Liver (tissue), 9 donors: ENCODE measurements around the gene SEMA7A. TPM values are rescaled to one million over a fixed set of nuclear protein-coding genes. Genes with fewer than 3 reads are reported as not detected.

Experiments
- DNase-seq: peaks from one replicate; pipeline ENCODE4 v3.0.0-alpha.2; 2017; ENCODE audit warnings: low spot score
- H3K27ac ChIP-seq, 2 donors: one replicate each; pipeline ENCODE4 v1.7.0; 2013; ENCODE audit warnings: inconsistent platforms in 2 of 2, low read length in 2 of 2, control low read depth in 1 of 2, low read depth in 1 of 2, mild to moderate bottlenecking in 1 of 2
- H3K27me3 ChIP-seq, 4 donors: one replicate each; pipeline versions ENCODE4 v1.6.1 to v1.7.0; 2013; ENCODE audit warnings: low read length in 3 of 4, inconsistent platforms in 1 of 4, mild to moderate bottlenecking in 1 of 4, moderate library complexity in 1 of 4; ENCODE audit not compliant: control insufficient read depth in 4 of 4, insufficient read depth in 4 of 4
- H3K36me3 ChIP-seq, 4 donors: one replicate each; pipeline versions ENCODE4 v1.6.1 to v1.7.0; 2013; ENCODE audit warnings: low read length in 3 of 4, mild to moderate bottlenecking in 3 of 4, low read depth in 1 of 4, moderate library complexity in 1 of 4; ENCODE audit not compliant: control insufficient read depth in 4 of 4, insufficient read depth in 3 of 4
- H3K4me1 ChIP-seq, 4 donors: one replicate each; pipeline versions ENCODE4 v1.6.1 to v1.7.0; 2013; ENCODE audit warnings: low read length in 3 of 4, mild to moderate bottlenecking in 3 of 4, moderate library complexity in 1 of 4; ENCODE audit not compliant: control insufficient read depth in 4 of 4, insufficient read depth in 4 of 4
- H3K4me3 ChIP-seq, 3 donors: one replicate each; pipeline versions ENCODE4 v1.6.1 to v1.7.0; 2013; ENCODE audit warnings: low read length in 3 of 3, control low read depth in 1 of 3, low read depth in 1 of 3, mild to moderate bottlenecking in 1 of 3
- H3K9ac ChIP-seq, 2 donors: one replicate each; pipeline ENCODE4 v1.7.0; 2013; ENCODE audit warnings: low read length in 2 of 2, mild to moderate bottlenecking in 2 of 2, moderate library complexity in 2 of 2, control low read depth in 1 of 2, low read depth in 1 of 2
- H3K9me3 ChIP-seq, 4 donors: one replicate each; pipeline versions ENCODE4 v1.6.1 to v1.7.0; 2013; ENCODE audit warnings: low read length in 3 of 4; ENCODE audit not compliant: control insufficient read depth in 4 of 4
- ATF3 ChIP-seq: IDR thresholded peaks from 2 replicates; pipeline ENCODE4 v1.6.1; 2016; ENCODE audit warnings: antibody characterized with exemption
- CTCF ChIP-seq: fragments of 150-350 bp; IDR thresholded peaks from 2 replicates; pipeline ENCODE4 v1.5.1; 2017; ENCODE audit warnings: improper control_type of control experiment, low read depth, low read length; ENCODE audit not compliant: missing input control
- FOXA2 ChIP-seq: IDR thresholded peaks from 2 replicates; pipeline ENCODE4 v1.6.1; 2016; ENCODE audit warnings: antibody characterized with exemption
- GABPA ChIP-seq, 2 donors: IDR thresholded peaks in 1 of 2; conservative IDR thresholded peaks in 1 of 2; 2 replicates each; pipeline ENCODE4 v1.6.1; 2016; ENCODE audit warnings: antibody characterized with exemption in 2 of 2, mild to moderate bottlenecking in 1 of 2, moderate library complexity in 1 of 2
- HNF4A ChIP-seq, 2 donors: conservative IDR thresholded peaks; 2 replicates each; pipeline ENCODE4 v1.6.1; 2016; ENCODE audit warnings: antibody characterized with exemption in 2 of 2, mild to moderate bottlenecking in 2 of 2
- HNF4G ChIP-seq: IDR thresholded peaks from 2 replicates; pipeline ENCODE4 v1.6.1; 2016; ENCODE audit warnings: antibody characterized with exemption
- JUND ChIP-seq, 2 donors: IDR thresholded peaks; 2 replicates each; pipeline ENCODE4 v1.6.1; 2016; ENCODE audit warnings: antibody characterized with exemption in 2 of 2
- NR2F2 ChIP-seq: IDR thresholded peaks from 2 replicates; pipeline ENCODE4 v1.6.1; 2016; ENCODE audit warnings: antibody characterized with exemption
- RAD21 ChIP-seq, 2 donors: IDR thresholded peaks; 2 replicates each; pipeline ENCODE4 v1.6.1; 2016; ENCODE audit warnings: antibody characterized with exemption in 2 of 2, mild to moderate bottlenecking in 2 of 2
- RXRA ChIP-seq, 2 donors: IDR thresholded peaks; 2 replicates each; pipeline ENCODE4 v1.6.1; 2017 to 2018; ENCODE audit warnings: antibody characterized with exemption in 2 of 2, mild to moderate bottlenecking in 1 of 2
- TAF1 ChIP-seq: conservative IDR thresholded peaks from 2 replicates; pipeline ENCODE4 v1.6.1; 2016; ENCODE audit warnings: antibody characterized with exemption, mild to moderate bottlenecking
- YY1 ChIP-seq: IDR thresholded peaks from 2 replicates; pipeline ENCODE4 v1.6.1; 2016; ENCODE audit warnings: antibody characterized with exemption, mild to moderate bottlenecking
- ZBTB33 ChIP-seq: IDR thresholded peaks from 2 replicates; pipeline ENCODE4 v1.6.1; 2016; ENCODE audit warnings: antibody characterized with exemption
- WGBS: extraction: QIAGEN DNeasy Blood & Tissue Kit; methylation state at CpG from one replicate; pipeline ENCODE4 v1.1.7; 2013; 5-methylcytosine and 5-hydroxymethylcytosine counted together
- polyA plus RNA-seq, 2 donors: library from polyadenylated mRNA; stranded (reverse) in 1 of 2; unstranded in 1 of 2; fragments of 200-250 nt in 1 of 2; fragments of >200 nt in 1 of 2; fragmentation: Nextera tagmentation in 1 of 2; extraction: Ambion mirVana in 1 of 2; gene quantifications; one replicate each; pipeline versions ENCODE4 v1.2.1 to v1.2.3, GENCODE V29; 2013 to 2015
- total RNA-seq, 2 donors: library from RNA; depleted of rRNA; stranded (reverse); fragments of >200 nt; gene quantifications; one replicate each; pipeline ENCODE4 v1.2.3, GENCODE V29; 2014
- TF ChIP-seq, protein P1 (sequence below): IDR thresholded peaks from 2 replicates; pipeline ENCODE4 v1.6.1; 2016; ENCODE audit warnings: antibody characterized with exemption
- donor health status: healthy.
- donor health status: healthy.
- donor health status: healthy.
- donor health status: healthy.
- donor health status: healthy.

Gene SEMA7A
- total and polyA plus RNA-seq, 4 donors = 0.14 to 18.1 (median 1.4) TPM

DNA sequence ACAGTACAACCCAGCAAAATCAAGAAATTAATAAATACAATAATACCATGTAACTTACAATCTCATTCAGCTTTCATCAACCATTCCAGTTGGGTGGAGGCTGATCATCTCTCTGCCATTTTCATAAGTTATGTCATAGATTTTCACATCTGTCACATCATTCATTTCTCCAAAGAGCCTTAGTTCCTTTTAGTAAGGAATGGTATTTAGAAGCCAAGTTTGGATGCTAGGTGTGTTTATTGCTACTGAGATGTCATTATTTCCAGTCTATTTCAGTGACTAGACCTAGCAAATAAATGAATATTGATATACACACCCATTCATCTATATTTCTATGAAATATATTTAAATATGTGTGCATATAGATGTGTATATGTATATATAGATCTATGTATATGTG is 29.9 kb upstream of the SEMA7A start:
- DNase-seq = no peak
- TF ChIP-seq RAD21 (IDR thresholded peaks at IDR 0.05) = no peak
- TF ChIP-seq HNF4G = no peak
- TF ChIP-seq ZBTB33 = no peak
- no peak for TF ChIP-seq CTCF
- TF ChIP-seq, protein P1, sequence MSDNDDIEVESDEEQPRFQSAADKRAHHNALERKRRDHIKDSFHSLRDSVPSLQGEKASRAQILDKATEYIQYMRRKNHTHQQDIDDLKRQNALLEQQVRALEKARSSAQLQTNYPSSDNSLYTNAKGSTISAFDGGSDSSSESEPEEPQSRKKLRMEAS = no peak
- TF ChIP-seq ATF3 = no peak
- TF ChIP-seq JUND (IDR thresholded peaks at IDR 0.05) = no peak
- TF ChIP-seq RXRA (IDR thresholded peaks at IDR 0.05) = no peak
- no peak for TF ChIP-seq GABPA (IDR thresholded peaks at IDR 0.05 in 1 of 2, conservative IDR thresholded peaks at IDR 0.05 in 1 of 2)
- no peak for TF ChIP-seq TAF1
- H3K27me3 ChIP-seq = no peaks in the 10 kb centered on the region
- H3K27ac ChIP-seq = no peak overlapping the region
- no peak overlapping the region for H3K4me3 ChIP-seq
- H3K36me3 ChIP-seq = peaks cover 0 to 3% (median under 1%) of the 10 kb centered on the region in 4 donors
- peaks cover 6 to 19% (median 16%) of the 10 kb centered on the region in 4 donors for H3K4me1 ChIP-seq
- no peaks in the 10 kb centered on the region for H3K9me3 ChIP-seq
- H3K9ac ChIP-seq = no peak overlapping the region

- TF ChIP-seq HNF4A (conservative IDR thresholded peaks at IDR 0.05) = no peak
- no peak for TF ChIP-seq YY1
- no peak for TF ChIP-seq GABPA (IDR thresholded peaks at IDR 0.05 in 1 of 2, conservative IDR thresholded peaks at IDR 0.05 in 1 of 2)
- no peak for TF ChIP-seq ATF3
- no peak for TF ChIP-seq FOXA2
- TF ChIP-seq NR2F2 = no peak
- Histone ChIP-seq H3K9ac (no peak overlapping the region), H3K27me3 (no peaks in the 10 kb centered on the region), H3K36me3 (peaks cover 0 to 5% (median 0%) of the 10 kb centered on the region in 4 donors), H3K27ac (no peak overlapping the region), H3K4me3 (peak overlapping the region in 2 of 3 donors; percentile 77 to 95), H3K4me1 (peaks cover 6 to 19% (median 16%) of the 10 kb centered on the region in 4 donors), H3K9me3 (no peaks in the 10 kb centered on the region)
- no peak for DNase-seq
- 37% methylated on average over 8 of the region's 8 CpGs for whole genome bisulfite sequencing
These were observed 28.2 kb upstream of the SEMA7A start for GRCh38 chr15:74461847-74462511.
